K562 (cell line): ENCODE results near the gene DPH7. TPM values are rescaled to one million over a fixed set of nuclear protein-coding genes. Genes with fewer than 3 reads are reported as not detected.

Experiments used
- DDX20 ChIP-seq: fragments of 450-650 bp; IDR thresholded peaks from 2 replicates; pipeline ENCODE4 v1.6.1; 2016; ENCODE audit warnings: missing genetic modification characterization, low read depth, mild to moderate bottlenecking, missing compliant biosample characterization, moderate library complexity
- E2F1 ChIP-seq: sonication (generic); formaldehyde crosslinking; IDR thresholded peaks from 2 replicates; pipeline ENCODE4 v1.8.1; 2023; ENCODE audit warnings: mild to moderate bottlenecking, missing genetic modification reagents, moderate library complexity
- FOSL1 ChIP-seq: fragments of 200-800 bp; sonication (Bioruptor generic); conservative IDR thresholded peaks from 2 replicates; pipeline ENCODE4 v1.6.1; 2016; ENCODE audit warnings: missing genetic modification characterization, missing compliant biosample characterization
- GABPB1 ChIP-seq: sonication (generic); formaldehyde crosslinking; IDR thresholded peaks from 2 replicates; pipeline ENCODE4 v1.8.0; 2022; ENCODE audit warnings: mild to moderate bottlenecking, missing genetic modification reagents
- GATA2 ChIP-seq: sonication (generic); formaldehyde crosslinking; IDR thresholded peaks from 2 replicates; pipeline ENCODE4 v1.4.0; 2020; ENCODE audit warnings: mild to moderate bottlenecking, missing genetic modification reagents
- JUN ChIP-seq, 2 experiments: sonication (generic) in 1 of 2; formaldehyde crosslinking in 1 of 2; IDR thresholded peaks; 2 replicates each; pipeline versions ENCODE4 v1.6.1 to v1.8.0; 2012 to 2022; ENCODE audit warnings: borderline replicate concordance in 2 of 2, mild to moderate bottlenecking in 2 of 2, improper control_type of control experiment in 1 of 2, low read depth in 1 of 2, low read length in 1 of 2, missing genetic modification reagents in 1 of 2
- KLF1 ChIP-seq: fragments of 450-650 bp; IDR thresholded peaks from 2 replicates; pipeline ENCODE4 v1.6.1; 2016; ENCODE audit warnings: missing genetic modification characterization, missing compliant biosample characterization
- MYNN ChIP-seq, 2 experiments: sonication (generic); formaldehyde crosslinking in 1 of 2; IDR thresholded peaks; 2 replicates each; pipeline versions ENCODE4 v1.5.0 to v1.6.1; 2016 to 2020; ENCODE audit warnings: antibody characterized with exemption in 1 of 2, missing genetic modification reagents in 1 of 2
- NRF1 ChIP-seq, 2 experiments: fragments of 450-650 bp; IDR thresholded peaks in 1 of 2; conservative IDR thresholded peaks in 1 of 2; 2 replicates each; pipeline ENCODE4 v1.6.1; 2014; ENCODE audit warnings: mild to moderate bottlenecking in 2 of 2
- PHB ChIP-seq: fragments of 250-450 bp; sonication (Bioruptor Pico); IDR thresholded peaks from 2 replicates; pipeline ENCODE4 v1.5.0; 2021
- PURB ChIP-seq: sonication (generic); formaldehyde crosslinking; IDR thresholded peaks from 2 replicates; pipeline ENCODE4 v1.9.0; 2021; ENCODE audit warnings: low read depth, mild to moderate bottlenecking, missing genetic modification reagents
- RNF2 ChIP-seq: sonication (generic); IDR thresholded peaks from 2 replicates; pipeline ENCODE4 v1.6.1; 2016
- SP2 ChIP-seq: IDR thresholded peaks from 2 replicates; pipeline ENCODE4 v1.6.1; 2011; ENCODE audit warnings: mild to moderate bottlenecking, low read depth, low read length, moderate library complexity; ENCODE audit not compliant: poor library complexity, severe bottlenecking; ENCODE audit errors: extremely low read depth
- TFAP4 ChIP-seq: sonication (generic); formaldehyde crosslinking; IDR thresholded peaks from 2 replicates; pipeline ENCODE4 v1.8.0; 2022; ENCODE audit warnings: missing genetic modification reagents, mild to moderate bottlenecking, moderate library complexity, borderline replicate concordance
- THRAP3 ChIP-seq: fragments of 450-650 bp; IDR thresholded peaks from 2 replicates; pipeline ENCODE4 v1.6.1; 2016; ENCODE audit warnings: mild to moderate bottlenecking, inconsistent platforms, borderline replicate concordance
- TOE1 ChIP-seq, 2 experiments: fragments of 450-650 bp in 1 of 2; sonication (generic) in 1 of 2; formaldehyde crosslinking in 1 of 2; IDR thresholded peaks; 2 replicates each; pipeline versions ENCODE4 v1.7.1 to v1.8.0; 2016 to 2022; ENCODE audit warnings: borderline replicate concordance in 2 of 2, mild to moderate bottlenecking in 2 of 2, antibody characterized with exemption in 1 of 2, inconsistent platforms in 1 of 2, low read depth in 1 of 2, missing genetic modification reagents in 1 of 2, moderate library complexity in 1 of 2
- TRIM24 ChIP-seq, 2 experiments: fragments of 450-650 bp; IDR thresholded peaks; 2 replicates each; pipeline ENCODE4 v1.6.1; 2016
- ZNF639 ChIP-seq, 2 experiments: fragments of 200-800 bp in 1 of 2; sonication (Bioruptor generic) in 1 of 2; sonication (generic) in 1 of 2; formaldehyde crosslinking in 1 of 2; IDR thresholded peaks in 1 of 2; conservative IDR thresholded peaks in 1 of 2; 2 replicates each; pipeline versions ENCODE4 v1.5.0 to v1.6.1; 2016 to 2020; ENCODE audit warnings: missing compliant biosample characterization in 1 of 2, missing genetic modification characterization in 1 of 2, missing genetic modification reagents in 1 of 2
- ZNF740 ChIP-seq, 3 experiments: fragments of 200-800 bp in 1 of 3; sonication (Bioruptor generic) in 1 of 3; sonication (generic) in 1 of 3; formaldehyde crosslinking in 1 of 3; IDR thresholded peaks; 2 replicates each; pipeline versions ENCODE4 v1.6.1 to v1.8.0; 2016 to 2022; ENCODE audit warnings: mild to moderate bottlenecking in 2 of 3, missing compliant biosample characterization in 2 of 3, missing genetic modification characterization in 2 of 3, missing genetic modification reagents in 1 of 3
- polyA plus RNA-seq, 8 experiments: library from polyadenylated mRNA; depleted of rRNA in 4 of 8; stranded (reverse) in 5 of 8; unstranded in 3 of 8; fragments of >200 nt; fragmentation: Nextera tagmentation in 2 of 8; fragmentation: Illumina TruSeq in 1 of 8; extraction: Ambion mirVana in 2 of 8; extraction: Trizol in 1 of 8; gene quantifications; 2 replicates each; pipeline versions ENCODE4 v1.2.1 to v1.2.3, GENCODE V29; 2011 to 2014; ENCODE audit warnings: inconsistent platforms in 1 of 8, missing spikeins in 1 of 8
- total RNA-seq, 7 experiments: library from RNA; depleted of rRNA in 6 of 7; stranded (reverse); fragments of >200 nt in 6 of 7; fragmentation: Illumina TruSeq in 2 of 7; extraction: Trizol in 2 of 7; gene quantifications; 2 replicates each; pipeline versions ENCODE4 v1.2.1 to v1.2.3, GENCODE V29; 2011 to 2021; ENCODE audit warnings: low replicate concordance in 1 of 7

The DPH7 gene
- total and polyA plus RNA-seq, 9 of the 15 experiments (the other 6 are each of a cell fraction or from before 2014, with no cell fraction given) = 13.9 to 68.6 (median 41.3) TPM

- TF ChIP-seq RNF2 (peak; percentile 13; the same call in 1 of the 2 replicates), THRAP3 (no peak), TRIM24 (IDR thresholded peaks at IDR 0.05) (0 out of 4 replicates have a peak, but pooled peaks of 1 of the 2 experiments have one; percentile 9), MYNN (IDR thresholded peaks at IDR 0.05) (no peak), MYNN (CRISPR knock-in tag; IDR thresholded peaks at IDR 0.05) (no peak), NRF1 (conservative IDR thresholded peaks at IDR 0.05 in 1 of 2, IDR thresholded peaks at IDR 0.05 in 1 of 2) (peak; percentile 63 to 72), TFAP4 (CRISPR knock-in tag) (peak; percentile 20; the same call in 1 of the 2 replicates), ZNF740 (CRISPR knock-in tag; IDR thresholded peaks at IDR 0.05) (0 out of 2 replicates have a peak, but pooled peaks have one; percentile 23), ZNF740 (tag; IDR thresholded peaks at IDR 0.05) (no peak), SP2 (no peak), E2F1 (CRISPR knock-in tag) (peak; percentile 35; the same call in 1 of the 2 replicates), DDX20 (tag) (no peak), TOE1 (IDR thresholded peaks at IDR 0.05; ENCODE audit: borderline replicate concordance) (no peak), TOE1 (CRISPR knock-in tag; IDR thresholded peaks at IDR 0.05; ENCODE audit: borderline replicate concordance, low read depth) (0 out of 2 replicates have a peak, but pooled peaks have one; percentile 57), KLF1 (tag) (peak; percentile 57; the same call in 1 of the 2 replicates), PURB (CRISPR knock-in tag) (no peak), JUN (IDR thresholded peaks at IDR 0.05; ENCODE audit: borderline replicate concordance, low read depth, low read length) (no peak), JUN (CRISPR knock-in tag; IDR thresholded peaks at IDR 0.05; ENCODE audit: borderline replicate concordance) (no peak), PHB (0 out of 2 replicates have a peak, but pooled peaks have one; percentile 9), ZNF639 (CRISPR knock-in tag; conservative IDR thresholded peaks at IDR 0.05 in 1 of 2, IDR thresholded peaks at IDR 0.05 in 1 of 2) (peak in 1 of 2 experiments; percentile 17; a peak in 1 of 4 replicates), GABPB1 (CRISPR knock-in tag) (0 out of 2 replicates have a peak, but pooled peaks have one; percentile 31), FOSL1 (tag) (0 out of 2 replicates have a peak, but pooled peaks have one; percentile 9), GATA2 (CRISPR knock-in tag) (no peak)
Measured at GRCh38 chr9:137552022-137552768, 26.5 kb downstream of the DPH7 start (continued).
